Measurements from ENCODE around the gene CTXN2. TPM values are rescaled to one million over a fixed set of nuclear protein-coding genes. Genes with fewer than 3 reads are reported as not detected.

Gene CTXN2
- total and polyA plus RNA-seq, 4 experiments from 2014 or later: not detected

DNA sequence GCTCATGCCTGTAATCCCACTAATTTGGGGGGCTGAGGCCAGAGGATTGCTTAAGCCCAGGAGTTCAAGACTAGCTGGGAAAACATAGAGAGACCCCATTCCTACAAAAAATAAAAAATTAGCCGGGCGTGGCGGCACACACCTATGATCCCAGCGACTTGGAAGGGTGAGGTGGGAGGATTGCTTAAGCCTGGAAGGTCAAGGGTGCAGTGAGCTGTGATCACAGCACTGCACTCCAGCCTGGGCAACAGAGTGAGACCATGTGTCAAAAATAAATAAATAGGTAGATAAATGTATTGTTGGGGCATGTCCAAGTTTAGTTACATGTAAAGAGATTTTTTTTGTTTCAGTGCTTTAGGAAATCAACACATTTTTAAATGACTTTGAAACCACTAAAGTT, 51.1 kb downstream of the CTXN2 start:
- ChIA-PET POLR2A (ENCODE audit: partially characterized antibody) (no interaction called here), CTCF (ENCODE audit: partially characterized antibody) (no interaction called here)
- H3K4me3 ChIP-seq (ENCODE audit: low read length in 2 of 2): no peak overlapping the region
- Mint-ChIP-seq H3K36me3 (no peaks in the 10 kb centered on the region), H3K4me1 (no peaks in the 10 kb centered on the region), H3K4me3 (no peak overlapping the region), H3K9me3 (peaks cover 0 to 1% (median 0%) of the 10 kb centered on the region in 8 donors), H3K27me3 (peaks cover 0 to 5% of the 10 kb centered on the region in 2 donors), H3K27ac (no peak overlapping the region)
- H3K27ac ChIP-seq (ENCODE audit: low read depth, low read length): no peak overlapping the region
- H3K4me1 ChIP-seq (ENCODE audit: insufficient read depth, low read length): no peaks in the 10 kb centered on the region
- no peak for DNase-seq
- no peaks in the 10 kb centered on the region for H3K36me3 ChIP-seq (ENCODE audit: insufficient read depth, low read length)
- intact Hi-C loops (cut with micrococcal nuclease): no loop called here
- H3K9me3 ChIP-seq (ENCODE audit: control insufficient read depth in 1 of 2, low read length in 2 of 2): no peaks in the 10 kb centered on the region
- H3K27me3 ChIP-seq (ENCODE audit: insufficient read depth, low read length): no peaks in the 10 kb centered on the region

DNA sequence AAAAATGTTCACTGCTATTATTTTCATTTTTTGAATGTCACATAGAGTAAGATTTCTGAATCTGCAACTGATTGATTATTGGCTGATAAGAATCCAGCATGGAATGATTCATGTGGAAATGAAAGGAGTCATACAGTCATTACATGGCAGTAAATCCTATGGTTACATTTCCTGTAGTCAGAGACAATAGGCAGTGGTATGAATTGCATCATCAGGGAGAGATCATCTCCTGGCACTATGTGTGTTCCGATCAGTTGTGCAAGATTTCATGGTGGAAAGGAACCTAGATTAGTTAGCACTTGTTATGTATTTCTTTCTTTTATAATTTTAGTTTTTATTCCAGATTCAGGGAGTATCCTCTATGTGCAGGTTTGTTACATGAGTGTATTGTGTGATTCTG, 53.5 kb downstream of the CTXN2 start:
- H3K4me1 ChIP-seq (ENCODE audit: insufficient read depth, low read length): no peaks in the 10 kb centered on the region
- H3K9me3 Mint-ChIP-seq: peaks cover 0 to 4% (median 0%) of the 10 kb centered on the region in 8 donors
- CTCF ChIA-PET (ENCODE audit: partially characterized antibody): no interaction called here
- no peak overlapping the region for H3K27ac Mint-ChIP-seq
- POLR2A ChIA-PET (ENCODE audit: partially characterized antibody): no interaction called here
- no peak overlapping the region for H3K4me3 Mint-ChIP-seq
- H3K4me3 ChIP-seq (ENCODE audit: low read length in 2 of 2): no peak overlapping the region
- H3K4me1 Mint-ChIP-seq: no peaks in the 10 kb centered on the region
- H3K9me3 ChIP-seq (ENCODE audit: control insufficient read depth in 1 of 2, low read length in 2 of 2): no peaks in the 10 kb centered on the region
- H3K27ac ChIP-seq (ENCODE audit: low read depth, low read length): no peak overlapping the region
- no peaks in the 10 kb centered on the region for H3K36me3 Mint-ChIP-seq
- H3K27me3 ChIP-seq (ENCODE audit: insufficient read depth, low read length): no peaks in the 10 kb centered on the region
- peaks cover 0 to 5% of the 10 kb centered on the region in 2 donors for H3K27me3 Mint-ChIP-seq
- no peak for DNase-seq
- intact Hi-C loops (cut with micrococcal nuclease): no loop called here
- no peaks in the 10 kb centered on the region for H3K36me3 ChIP-seq (ENCODE audit: insufficient read depth, low read length)

DNA sequence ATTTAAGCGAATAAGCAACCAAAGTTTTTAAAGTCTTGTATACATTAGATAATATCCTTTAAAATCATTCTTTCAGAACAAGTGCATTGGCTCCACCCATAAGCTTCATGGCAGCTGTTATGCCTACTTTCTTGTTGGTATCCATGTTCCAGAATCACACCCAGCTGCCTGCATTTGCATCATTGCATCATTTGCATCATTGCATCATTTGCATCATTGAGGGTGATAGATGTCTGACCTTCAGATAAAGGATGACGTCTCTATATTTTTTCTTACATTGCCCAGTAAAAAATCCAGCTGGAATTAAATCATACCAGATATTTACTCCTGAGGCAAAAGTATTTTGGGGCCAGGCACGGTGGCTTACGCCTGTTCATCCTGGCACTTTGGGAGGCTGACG, 56.9 kb downstream of the CTXN2 start:
- Mint-ChIP-seq H3K27me3 (peaks cover 0 to 11% of the 10 kb centered on the region in 2 donors), H3K27ac (no peak overlapping the region), H3K4me3 (no peak overlapping the region), H3K4me1 (no peaks in the 10 kb centered on the region), H3K36me3 (no peaks in the 10 kb centered on the region), H3K9me3 (peaks cover 0 to 4% (median 0%) of the 10 kb centered on the region in 8 donors)
- DNase-seq: no peak
- intact Hi-C loops (cut with micrococcal nuclease): no loop called here
- ChIA-PET POLR2A (ENCODE audit: partially characterized antibody) (no interaction called here), CTCF (ENCODE audit: partially characterized antibody) (no interaction called here)
- Histone ChIP-seq H3K4me3 (ENCODE audit: low read length in 2 of 2) (no peak overlapping the region), H3K27ac (ENCODE audit: low read depth, low read length) (no peak overlapping the region), H3K9me3 (ENCODE audit: control insufficient read depth in 1 of 2, low read length in 2 of 2) (no peaks in the 10 kb centered on the region), H3K4me1 (ENCODE audit: insufficient read depth, low read length) (no peaks in the 10 kb centered on the region), H3K27me3 (ENCODE audit: insufficient read depth, low read length) (no peaks in the 10 kb centered on the region), H3K36me3 (ENCODE audit: insufficient read depth, low read length) (no peaks in the 10 kb centered on the region)

DNA sequence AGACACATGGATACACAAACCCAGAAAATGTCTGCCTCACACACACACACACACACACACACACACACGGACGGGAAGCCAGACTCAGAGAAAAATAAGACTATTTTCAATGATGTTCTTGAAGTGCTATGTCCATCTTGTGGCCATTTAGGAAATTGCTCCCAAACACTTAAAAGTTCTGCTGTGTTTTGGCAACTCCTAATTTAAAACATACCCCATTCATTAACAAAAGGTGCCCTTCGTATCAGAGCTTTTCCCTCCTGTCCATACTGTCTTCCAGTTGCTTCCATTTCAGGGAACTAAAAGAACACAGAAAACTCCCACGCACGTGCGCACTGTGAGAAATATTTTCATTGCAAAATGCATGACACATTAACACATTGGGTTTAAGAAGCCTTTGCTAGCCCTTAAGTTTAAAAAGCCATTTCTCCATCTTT, 59.2 kb downstream of the CTXN2 start:
- ChIA-PET CTCF (ENCODE audit: partially characterized antibody) (no interaction called here), POLR2A (ENCODE audit: partially characterized antibody) (no interaction called here)
- Histone ChIP-seq H3K4me1 (ENCODE audit: insufficient read depth, low read length) (no peaks in the 10 kb centered on the region), H3K27ac (ENCODE audit: low read depth, low read length) (no peak overlapping the region), H3K36me3 (ENCODE audit: insufficient read depth, low read length) (no peaks in the 10 kb centered on the region), H3K4me3 (ENCODE audit: low read length in 2 of 2) (no peak overlapping the region), H3K27me3 (ENCODE audit: insufficient read depth, low read length) (no peaks in the 10 kb centered on the region), H3K9me3 (ENCODE audit: control insufficient read depth in 1 of 2, low read length in 2 of 2) (no peaks in the 10 kb centered on the region)
- Mint-ChIP-seq H3K36me3 (no peaks in the 10 kb centered on the region), H3K27ac (no peak overlapping the region), H3K4me3 (no peak overlapping the region), H3K27me3 (peaks cover 1 to 11% of the 10 kb centered on the region in 2 donors), H3K9me3 (peaks cover 0 to 4% (median 0%) of the 10 kb centered on the region in 8 donors), H3K4me1 (no peaks in the 10 kb centered on the region)
- peak in 2 of 5 donors; percentile 0 to 5 for DNase-seq
- intact Hi-C loops (cut with micrococcal nuclease): loop anchor here (10.0 kb wide), 1 partner anchor 56 kb away; the partner anchor contains the start of gene CTXN2

DNA sequence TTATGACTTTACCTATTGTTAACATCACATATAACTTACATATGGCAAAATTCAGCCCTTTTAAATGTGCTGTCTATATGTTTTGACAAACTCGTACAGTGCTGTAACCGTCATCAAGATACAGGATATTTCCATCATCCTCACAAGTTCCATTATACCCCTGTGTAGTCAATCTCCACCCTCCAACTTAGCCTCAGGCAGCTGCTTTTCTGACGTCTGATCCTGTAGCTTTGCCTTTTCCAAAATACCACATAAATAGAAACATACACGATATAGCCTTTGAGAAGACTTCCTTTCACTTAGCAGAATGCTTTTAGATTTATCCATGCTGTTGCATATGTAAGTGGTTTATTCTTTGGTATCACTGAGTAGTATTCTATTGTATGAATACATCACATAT, 61.7 kb downstream of the CTXN2 start:
- intact Hi-C loops (cut with micrococcal nuclease): loop anchor here (10.0 kb wide), 1 partner anchor 58 kb away; the partner anchor contains the start of gene CTXN2
- H3K9me3 Mint-ChIP-seq: peaks cover 0 to 3% (median 0%) of the 10 kb centered on the region in 8 donors
- H3K27ac ChIP-seq (ENCODE audit: low read depth, low read length): no peak overlapping the region
- H3K4me1 ChIP-seq (ENCODE audit: insufficient read depth, low read length): no peaks in the 10 kb centered on the region
- H3K27me3 Mint-ChIP-seq: peaks cover 1 to 9% of the 10 kb centered on the region in 2 donors
- no peak for DNase-seq
- H3K4me1 Mint-ChIP-seq: no peaks in the 10 kb centered on the region
- ChIA-PET CTCF (ENCODE audit: partially characterized antibody) (no interaction called here), POLR2A (ENCODE audit: partially characterized antibody) (no interaction called here)
- no peak overlapping the region for H3K4me3 ChIP-seq (ENCODE audit: low read length in 2 of 2)
- H3K36me3 Mint-ChIP-seq: no peaks in the 10 kb centered on the region
- no peaks in the 10 kb centered on the region for H3K36me3 ChIP-seq (ENCODE audit: insufficient read depth, low read length)
- no peak overlapping the region for H3K27ac Mint-ChIP-seq
- H3K27me3 ChIP-seq (ENCODE audit: insufficient read depth, low read length): no peaks in the 10 kb centered on the region
- no peaks in the 10 kb centered on the region for H3K9me3 ChIP-seq (ENCODE audit: control insufficient read depth in 1 of 2, low read length in 2 of 2)
- no peak overlapping the region for H3K4me3 Mint-ChIP-seq

Other genes starting within 250 kb of the CTXN2 start
- not detected for gene SLC24A5, start 70.7 kb upstream of the CTXN2 start, total RNA-seq
- not detected for gene SLC24A5, start 70.7 kb upstream of the CTXN2 start, polyA plus RNA-seq
- gene MYEF2, start 13.4 kb upstream of the CTXN2 start, total RNA-seq: 10 to 100 TPM; 18.8 to 18.9 TPM
- gene MYEF2, start 13.4 kb upstream of the CTXN2 start, polyA plus RNA-seq: 1 to 10 TPM; 1.6 to 2.0 TPM
- not detected for gene SLC12A1, start 14.6 kb downstream of the CTXN2 start, total RNA-seq
- not detected for gene SLC12A1, start 14.6 kb downstream of the CTXN2 start, polyA plus RNA-seq
- 100 to 1,000 TPM; 127 to 131 TPM for gene DUT, start 139.8 kb downstream of the CTXN2 start, total RNA-seq
- gene DUT, start 139.8 kb downstream of the CTXN2 start, polyA plus RNA-seq: 100 to 1,000 TPM; 144 to 178 TPM

Measured in CD4-positive, alpha-beta memory T cell (primary cell).